ENCODE data around the gene TBC1D1. TPM values are rescaled to one million over a fixed set of nuclear protein-coding genes. Genes with fewer than 3 reads are reported as not detected.
A peak's percentile ranks its signal among the peaks of the same experiment; 100 is the strongest.

TBC1D1 gene
- total RNA-seq, 1 donor from 2014 or later: 54.5 TPM

DNA sequence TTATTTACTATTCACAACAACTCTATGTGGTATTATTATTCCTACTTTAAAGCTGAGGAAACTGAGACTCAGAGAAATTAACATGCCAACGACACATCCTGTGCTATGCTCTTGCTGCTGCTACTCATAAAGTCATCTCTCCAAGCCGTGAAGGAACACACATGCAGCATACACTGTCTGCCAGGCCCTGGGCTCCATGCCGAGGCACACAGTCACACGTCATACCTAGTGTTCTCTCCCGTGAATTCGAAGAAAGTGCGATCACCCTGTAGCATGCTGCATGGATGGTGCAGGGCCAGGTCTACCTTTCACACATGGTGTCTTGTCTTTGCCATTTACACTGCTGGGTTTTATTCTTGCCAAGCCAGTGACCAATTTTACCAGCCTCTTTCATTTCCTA, 34.1 kb downstream of the TBC1D1 start:
- DNase-seq (ENCODE audit: low read depth) (no peak), FAIRE-seq (no peak)
- peaks cover 6% of the 10 kb centered on the region for H3K4me1 Mint-ChIP-seq (ENCODE audit: low read depth, unreplicated experiment)
- H3K27ac Mint-ChIP-seq (ENCODE audit: unreplicated experiment): no peak overlapping the region
- Histone ChIP-seq H3K4me1 (ENCODE audit: insufficient read depth, low read length) (peaks cover 6% of the 10 kb centered on the region), H3K27me3 (ENCODE audit: insufficient read depth, low read length) (no peaks in the 10 kb centered on the region), H2AFZ (ENCODE audit: low read depth, low read length) (peak overlapping the region; percentile 29), H3K36me3 (ENCODE audit: insufficient read depth, low read length) (no peaks in the 10 kb centered on the region), H3K4me2 (ENCODE audit: low read length) (no peak overlapping the region), H3K4me3 (ENCODE audit: insufficient read depth, low read depth, low read length) (no peak overlapping the region), H3K79me2 (ENCODE audit: insufficient read depth, low read length) (no peaks in the 10 kb centered on the region), H4K20me1 (ENCODE audit: insufficient read depth, low read length) (no peaks in the 10 kb centered on the region), H3K9ac (ENCODE audit: low read length) (no peak overlapping the region), H3K9me3 (ENCODE audit: insufficient read depth, low read depth, low read length) (no peaks in the 10 kb centered on the region), H3K27ac (ENCODE audit: low read depth, low read length) (no peak overlapping the region)
- peaks cover 2% of the 10 kb centered on the region for H3K27me3 Mint-ChIP-seq (ENCODE audit: low read depth, unreplicated experiment)
- no peak overlapping the region for H3K4me3 Mint-ChIP-seq (ENCODE audit: unreplicated experiment)
- TF ChIP-seq, protein P1, sequence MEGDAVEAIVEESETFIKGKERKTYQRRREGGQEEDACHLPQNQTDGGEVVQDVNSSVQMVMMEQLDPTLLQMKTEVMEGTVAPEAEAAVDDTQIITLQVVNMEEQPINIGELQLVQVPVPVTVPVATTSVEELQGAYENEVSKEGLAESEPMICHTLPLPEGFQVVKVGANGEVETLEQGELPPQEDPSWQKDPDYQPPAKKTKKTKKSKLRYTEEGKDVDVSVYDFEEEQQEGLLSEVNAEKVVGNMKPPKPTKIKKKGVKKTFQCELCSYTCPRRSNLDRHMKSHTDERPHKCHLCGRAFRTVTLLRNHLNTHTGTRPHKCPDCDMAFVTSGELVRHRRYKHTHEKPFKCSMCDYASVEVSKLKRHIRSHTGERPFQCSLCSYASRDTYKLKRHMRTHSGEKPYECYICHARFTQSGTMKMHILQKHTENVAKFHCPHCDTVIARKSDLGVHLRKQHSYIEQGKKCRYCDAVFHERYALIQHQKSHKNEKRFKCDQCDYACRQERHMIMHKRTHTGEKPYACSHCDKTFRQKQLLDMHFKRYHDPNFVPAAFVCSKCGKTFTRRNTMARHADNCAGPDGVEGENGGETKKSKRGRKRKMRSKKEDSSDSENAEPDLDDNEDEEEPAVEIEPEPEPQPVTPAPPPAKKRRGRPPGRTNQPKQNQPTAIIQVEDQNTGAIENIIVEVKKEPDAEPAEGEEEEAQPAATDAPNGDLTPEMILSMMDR (IDR thresholded peaks at IDR 0.05; ENCODE audit: insufficient read depth, low read depth, low read length): no peak
- TF ChIP-seq EZH2 (IDR thresholded peaks at IDR 0.05; ENCODE audit: insufficient read depth, low read length): no peak
- H3K36me3 Mint-ChIP-seq (ENCODE audit: low read depth, unreplicated experiment): no peaks in the 10 kb centered on the region
- no peaks in the 10 kb centered on the region for H3K9me3 Mint-ChIP-seq (ENCODE audit: unreplicated experiment)

DNA sequence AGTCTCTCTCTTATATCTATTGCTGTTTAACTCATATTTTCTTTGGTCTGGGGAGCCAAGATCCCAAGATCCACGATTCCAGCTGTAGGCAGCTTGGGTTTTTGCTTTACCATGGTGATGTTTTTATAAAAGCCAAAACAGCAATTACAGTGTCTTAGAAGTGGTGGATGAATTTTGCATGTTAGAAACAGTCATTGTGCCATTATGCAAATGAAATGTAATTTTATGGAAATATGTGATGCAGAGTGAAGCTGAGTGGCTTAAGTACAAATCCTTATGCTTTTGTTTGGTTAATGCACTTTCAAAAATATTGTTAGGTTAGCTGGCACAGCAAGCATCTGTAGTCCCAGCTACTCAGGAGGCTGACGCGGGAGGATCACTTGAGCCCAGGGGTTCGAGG, 36.5 kb downstream of the TBC1D1 start:
- Histone ChIP-seq H3K4me3 (ENCODE audit: insufficient read depth, low read depth, low read length) (no peak overlapping the region), H3K27me3 (ENCODE audit: insufficient read depth, low read length) (no peaks in the 10 kb centered on the region), H3K36me3 (ENCODE audit: insufficient read depth, low read length) (no peaks in the 10 kb centered on the region), H4K20me1 (ENCODE audit: insufficient read depth, low read length) (no peaks in the 10 kb centered on the region), H3K4me1 (ENCODE audit: insufficient read depth, low read length) (peaks cover 12% of the 10 kb centered on the region), H2AFZ (ENCODE audit: low read depth, low read length) (no peak overlapping the region), H3K9me3 (ENCODE audit: insufficient read depth, low read depth, low read length) (no peaks in the 10 kb centered on the region), H3K27ac (ENCODE audit: low read depth, low read length) (no peak overlapping the region), H3K9ac (ENCODE audit: low read length) (no peak overlapping the region), H3K79me2 (ENCODE audit: insufficient read depth, low read length) (no peaks in the 10 kb centered on the region), H3K4me2 (ENCODE audit: low read length) (no peak overlapping the region)
- no peak for FAIRE-seq
- Mint-ChIP-seq H3K4me1 (ENCODE audit: low read depth, unreplicated experiment) (peaks cover 8% of the 10 kb centered on the region), H3K4me3 (ENCODE audit: unreplicated experiment) (no peak overlapping the region), H3K27me3 (ENCODE audit: low read depth, unreplicated experiment) (peaks cover 2% of the 10 kb centered on the region), H3K27ac (ENCODE audit: unreplicated experiment) (no peak overlapping the region), H3K36me3 (ENCODE audit: low read depth, unreplicated experiment) (no peaks in the 10 kb centered on the region), H3K9me3 (ENCODE audit: unreplicated experiment) (no peaks in the 10 kb centered on the region)
- no peak for DNase-seq (ENCODE audit: low read depth)
- TF ChIP-seq EZH2 (IDR thresholded peaks at IDR 0.05; ENCODE audit: insufficient read depth, low read length): no peak
- TF ChIP-seq, protein P1 (IDR thresholded peaks at IDR 0.05; ENCODE audit: insufficient read depth, low read depth, low read length): no peak

DNA sequence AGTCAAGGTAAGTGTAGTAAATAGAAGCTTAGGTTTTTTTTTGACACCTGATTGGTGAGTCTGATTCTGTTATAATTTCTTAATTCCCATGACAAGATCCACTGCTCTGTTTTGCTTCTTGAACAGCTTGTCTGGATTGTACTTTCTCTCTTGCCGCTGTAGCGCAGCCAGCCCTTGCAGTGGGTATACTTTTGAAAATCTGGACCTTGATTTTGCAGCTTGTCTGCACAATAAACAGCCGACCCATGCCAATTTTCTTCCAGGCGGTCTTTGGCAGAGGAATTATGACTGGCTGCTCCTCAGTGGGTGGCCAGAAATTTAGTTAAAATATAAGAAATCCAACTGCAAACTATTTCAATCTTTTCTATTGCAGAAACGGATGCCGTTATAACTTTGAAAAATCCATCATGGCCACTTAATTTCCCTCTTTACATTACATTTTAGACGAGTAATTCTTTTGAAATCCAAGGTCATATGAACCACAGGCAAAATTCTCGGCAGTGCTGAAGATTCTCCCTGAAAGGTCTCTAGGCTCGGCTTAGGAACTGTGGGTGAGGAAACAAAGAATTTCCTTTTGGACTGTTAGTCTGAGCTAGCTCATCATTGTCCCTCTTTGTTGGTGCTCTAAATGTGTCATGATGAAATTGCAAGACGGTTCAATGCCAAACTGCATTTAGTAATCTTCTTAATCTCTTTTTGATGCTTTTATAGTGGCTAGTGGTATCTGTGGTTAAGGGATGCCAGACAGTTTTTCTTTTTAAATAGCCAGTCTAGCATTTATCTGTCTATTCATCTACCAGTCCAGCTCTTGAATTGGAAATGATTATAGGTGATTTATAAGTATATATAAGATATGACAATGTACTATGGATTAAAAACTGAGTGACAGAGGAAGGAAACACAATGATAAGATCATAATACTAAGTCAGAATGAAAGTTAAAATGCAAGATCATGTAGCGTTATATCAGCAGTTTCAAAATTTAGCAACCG, 37.8 kb downstream of the TBC1D1 start:
- Histone ChIP-seq H3K27me3 (ENCODE audit: insufficient read depth, low read length) (no peaks in the 10 kb centered on the region), H3K36me3 (ENCODE audit: insufficient read depth, low read length) (no peaks in the 10 kb centered on the region), H3K4me3 (ENCODE audit: insufficient read depth, low read depth, low read length) (no peak overlapping the region), H3K9ac (ENCODE audit: low read length) (no peak overlapping the region), H3K79me2 (ENCODE audit: insufficient read depth, low read length) (no peaks in the 10 kb centered on the region), H2AFZ (ENCODE audit: low read depth, low read length) (no peak overlapping the region), H3K9me3 (ENCODE audit: insufficient read depth, low read depth, low read length) (no peaks in the 10 kb centered on the region), H3K27ac (ENCODE audit: low read depth, low read length) (no peak overlapping the region), H3K4me2 (ENCODE audit: low read length) (peak overlapping the region; percentile 44), H3K4me1 (ENCODE audit: insufficient read depth, low read length) (peaks cover 14% of the 10 kb centered on the region), H4K20me1 (ENCODE audit: insufficient read depth, low read length) (no peaks in the 10 kb centered on the region)
- Mint-ChIP-seq H3K4me3 (ENCODE audit: unreplicated experiment) (no peak overlapping the region), H3K27me3 (ENCODE audit: low read depth, unreplicated experiment) (peaks cover 4% of the 10 kb centered on the region), H3K4me1 (ENCODE audit: low read depth, unreplicated experiment) (peaks cover 6% of the 10 kb centered on the region), H3K27ac (ENCODE audit: unreplicated experiment) (no peak overlapping the region), H3K36me3 (ENCODE audit: low read depth, unreplicated experiment) (no peaks in the 10 kb centered on the region), H3K9me3 (ENCODE audit: unreplicated experiment) (peaks cover 1% of the 10 kb centered on the region)
- no peak for TF ChIP-seq EZH2 (IDR thresholded peaks at IDR 0.05; ENCODE audit: insufficient read depth, low read length)
- TF ChIP-seq, protein P1 (IDR thresholded peaks at IDR 0.05; ENCODE audit: insufficient read depth, low read depth, low read length): no peak
- no peak for FAIRE-seq
- peak; percentile 36 for DNase-seq (ENCODE audit: low read depth)

Data from astrocyte (in vitro differentiated cells and primary cell).